ENCODE results near the gene ZNF638. TPM values are rescaled to one million over a fixed set of nuclear protein-coding genes. Genes with fewer than 3 reads are reported as not detected.

The ZNF638 gene
- total and polyA plus RNA-seq, 2 of the 8 experiments (the other 6 are each of a cell fraction or from before 2014, with no cell fraction given) = 45.3 to 143 TPM

GRCh38 chr2:71474744-71475397 is 143.3 kb downstream of the ZNF638 start:
- H4K20me1 ChIP-seq (replicated peaks in 1 of 2; ENCODE audit: control insufficient read depth in 1 of 2, insufficient read depth in 2 of 2, low read length in 2 of 2) = no peaks in the 10 kb centered on the region
- H3K9ac ChIP-seq (replicated peaks in 1 of 4; ENCODE audit: extremely low read depth in 1 of 4, low read depth in 3 of 4, low read length in 3 of 4) = no peak overlapping the region
- no peak overlapping the region for H4K91ac ChIP-seq (replicated peaks; ENCODE audit: insufficient read length, low read length)
- H3K4me1 ChIP-seq (replicated peaks in 1 of 4; ENCODE audit: control insufficient read depth in 3 of 4, insufficient read depth in 4 of 4, low read length in 3 of 4) = peaks cover 0 to 4% (median 1%) of the 10 kb centered on the region in 4 experiments; a peak in 4 of 7 replicates
- no peaks in the 10 kb centered on the region for H3K9me3 ChIP-seq (ENCODE audit: insufficient read depth in 2 of 2, low read depth in 1 of 2, low read length in 1 of 2)
- 89% methylated on average over 10 of the region's 10 CpGs; no CpG with 5 or more reads in 1 of the 2 experiments for WGBS, 2 experiments (ENCODE audit: extremely low coverage in 1 of 2, insufficient coverage in 1 of 2, insufficient read length in 1 of 2, insufficient replicate concordance in 2 of 2, low coverage in 1 of 2, low lambda C conversion rate in 2 of 2, missing lambda C conversion rate in 1 of 2)
- no peak overlapping the region for H2AFZ ChIP-seq (ENCODE audit: low read length)
- no peak overlapping the region for H2BK5ac ChIP-seq (ENCODE audit: low read depth, low read length)
- ChIA-PET POLR2A (ENCODE audit: partially characterized antibody) (no interaction called here), CTCF (ENCODE audit: partially characterized antibody) (interaction anchor here (0.7 to 4.9 kb wide), 3 partner anchors 11 to 19 kb away, joined by 3 to 25 read pairs (median 10); no protein-coding TSS in a partner anchor)
- H3K23ac ChIP-seq (ENCODE audit: insufficient read length) = no peak overlapping the region
- no peak overlapping the region for H2BK15ac ChIP-seq (ENCODE audit: low read length)
- H3K79me2 ChIP-seq (ENCODE audit: control insufficient read depth in 1 of 2, insufficient read depth in 2 of 2, low read length in 2 of 2) = no peaks in the 10 kb centered on the region
- no peaks in the 10 kb centered on the region for H3K36me3 ChIP-seq (ENCODE audit: control insufficient read depth in 2 of 4, insufficient read depth in 4 of 4, low read length in 3 of 4)
- no peak overlapping the region for H3K18ac ChIP-seq (ENCODE audit: extremely low read depth, low read length)
- no peak overlapping the region for H3K4me2 ChIP-seq (ENCODE audit: insufficient read depth in 1 of 2, low read depth in 2 of 2, low read length in 2 of 2)
- H3K56ac ChIP-seq (replicated peaks; ENCODE audit: insufficient read length, low read depth, low read length) = no peak overlapping the region
- no peaks in the 10 kb centered on the region for H3K23me2 ChIP-seq (ENCODE audit: low read depth, low read length)
- no peaks in the 10 kb centered on the region; a peak in 1 of 7 replicates for H3K27me3 ChIP-seq (replicated peaks in 1 of 4; ENCODE audit: control insufficient read depth in 3 of 4, extremely low read depth in 1 of 4, insufficient read depth in 3 of 4, low read length in 3 of 4)
- H3K4me3 ChIP-seq (ENCODE audit: extremely low read depth in 1 of 4, insufficient read depth in 2 of 4, low read depth in 3 of 4, low read length in 4 of 4) = no peak overlapping the region
- DNase-seq (ENCODE audit: low read depth in 1 of 2, low spot score in 2 of 2) (no peak), FAIRE-seq (no peak)
- H2BK120ac ChIP-seq (replicated peaks; ENCODE audit: low read depth, low read length) = no peak overlapping the region
- H3K4ac ChIP-seq (replicated peaks; ENCODE audit: insufficient read length, low read depth, low read length) = no peak overlapping the region
- H3K14ac ChIP-seq (ENCODE audit: insufficient read length) = no peak overlapping the region
- H3K27ac ChIP-seq (ENCODE audit: low read depth, low read length) = no peak overlapping the region
- no peak overlapping the region for H4K8ac ChIP-seq (ENCODE audit: extremely low read depth, insufficient read depth, low read length)
- TF ChIP-seq JUND (IDR thresholded peaks at IDR 0.05; ENCODE audit: low read length) (no peak), GTF2F1 (IDR thresholded peaks at IDR 0.05; ENCODE audit: borderline replicate concordance, low read depth, low read length) (no peak), JUN (IDR thresholded peaks at IDR 0.05; ENCODE audit: low read depth, low read length) (no peak), POLR2AphosphoS5 (IDR thresholded peaks at IDR 0.05; ENCODE audit: low read depth, low read length) (no peak), CHD1 (IDR thresholded peaks at IDR 0.05; ENCODE audit: low read depth, low read length) (no peak), KDM1A (IDR thresholded peaks at IDR 0.05; ENCODE audit: borderline replicate concordance, low read length) (no peak), FOSL1 (IDR thresholded peaks at IDR 0.05; ENCODE audit: insufficient read depth, low read depth, low read length) (no peak), YY1 (IDR thresholded peaks at IDR 0.05; ENCODE audit: low read depth, low read length) (no peak), CBX8 (IDR thresholded peaks at IDR 0.05; ENCODE audit: borderline replicate concordance, low read depth, low read length) (no peak)
- H2BK20ac ChIP-seq (ENCODE audit: low read length) = no peak overlapping the region
- H3K79me1 ChIP-seq (ENCODE audit: low read depth, low read length) = no peaks in the 10 kb centered on the region
- H2AK5ac ChIP-seq (ENCODE audit: low read depth, low read length) = no peak overlapping the region
- no peak overlapping the region for H2BK12ac ChIP-seq (ENCODE audit: low read depth, low read length)
- no peak overlapping the region for H4K5ac ChIP-seq (ENCODE audit: insufficient read length, low read depth, low read length)

Data from H1 (cell line).